HCT116 (cell line): ENCODE results near the gene PRKCQ. TPM values are rescaled to one million over a fixed set of nuclear protein-coding genes. Genes with fewer than 3 reads are reported as not detected.

Experiments used
- ATAC-seq: fragments of 200-7000 bp; cut with Tn5 transposase; 2 replicates; pipeline ENCODE4 v1.9.1; 2020; ENCODE audit warnings: mild to moderate bottlenecking, moderate library complexity
- BruUV-seq: library from RNA; stranded (reverse); fragments of 400-500 nt; replicated peaks from 2 replicates; lab custom pipeline; 2021; lab: Mats Ljungman, UMichigan
- CTCF ChIA-PET: fragments of 300-600 bp; sonication (Branson Sonifier 250); formaldehyde crosslinking; loops from one replicate; lab custom pipeline; 2021; ENCODE audit warnings: antibody characterized with exemption; lab: Charles Lee
- POLR2A ChIA-PET: fragments of 300-600, 350-600 bp; sonication (Branson Sonifier 250); formaldehyde crosslinking; loops from one replicate; lab custom pipeline; 2021; ENCODE audit warnings: antibody characterized with exemption; lab: Charles Lee
- RAD21 ChIA-PET, 2 experiments: fragments of 300-600 bp; sonication (Branson Sonifier 250); formaldehyde crosslinking; loops; one replicate each; lab custom pipeline; 2023; ENCODE audit warnings: low total read pairs in 2 of 2; ENCODE audit not compliant: uncharacterized antibody in 2 of 2, unreplicated experiment in 2 of 2, low non-redundant PET in 1 of 2; lab: Charles Lee
- DNase-seq: peaks from one replicate; pipeline ENCODE4 v3.0.0-alpha.2; 2010; ENCODE audit warnings: low read depth, low spot score
- H2AFZ ChIP-seq: fragments of 200-600 bp; shearing (Covaris generic), sonication (generic); 2 replicates; pipeline ENCODE4 v1.6.1; 2017; ENCODE audit warnings: low read depth, mixed run types, mixed read lengths, antibody characterized with exemption, low read length; ENCODE audit not compliant: poor library complexity, severe bottlenecking
- H3K27ac ChIP-seq: 2 replicates; pipeline ENCODE4 v1.5.1; 2012; ENCODE audit warnings: low read depth, low read length
- H3K27me3 ChIP-seq: fragments of 200-600 bp; sonication (generic); 2 replicates; pipeline ENCODE4 v1.6.1; 2016; ENCODE audit warnings: mixed run types, low read length, mixed read lengths; ENCODE audit not compliant: insufficient read depth
- H3K36me3 ChIP-seq, 2 experiments: fragments of 200-500 bp in 1 of 2; fragments of 200-600 bp in 1 of 2; sonication (Bioruptor generic) in 1 of 2; sonication (generic) in 1 of 2; 2 replicates each; pipeline versions ENCODE4 v1.5.1 to v1.6.1; 2014 to 2016; ENCODE audit warnings: low read length in 2 of 2, inconsistent platforms in 1 of 2, mixed read lengths in 1 of 2, mixed run types in 1 of 2; ENCODE audit not compliant: insufficient read depth in 2 of 2, control insufficient read depth in 1 of 2
- H3K4me1 ChIP-seq, 2 experiments: fragments of 200-600 bp in 1 of 2; sonication (generic) in 1 of 2; 2 replicates each; pipeline versions ENCODE4 v1.5.1 to v1.6.1; 2012 to 2017; ENCODE audit warnings: low read length in 2 of 2, inconsistent platforms in 1 of 2, mild to moderate bottlenecking in 1 of 2, mixed read lengths in 1 of 2, mixed run types in 1 of 2, moderate library complexity in 1 of 2; ENCODE audit not compliant: insufficient read depth in 2 of 2, control insufficient read depth in 1 of 2
- H3K4me2 ChIP-seq: fragments of 200-600 bp; sonication (generic); 2 replicates; pipeline ENCODE4 v1.6.1; 2017; ENCODE audit warnings: mixed run types, low read length, mixed read lengths
- H3K4me3 ChIP-seq, 2 experiments: fragments of 200-600 bp in 1 of 2; sonication (generic) in 1 of 2; replicated peaks in 1 of 2; 2 replicates each; pipeline ENCODE4 v1.5.1; 2011 to 2016; ENCODE audit warnings: low read length in 2 of 2, control low read depth in 1 of 2, low read depth in 1 of 2, mild to moderate bottlenecking in 1 of 2, mixed read lengths in 1 of 2, mixed run types in 1 of 2
- H3K79me2 ChIP-seq: fragments of 200-600 bp; sonication (generic); 2 replicates; pipeline ENCODE4 v1.6.1; 2017; ENCODE audit warnings: mild to moderate bottlenecking, mixed run types, low read length, moderate library complexity, mixed read lengths; ENCODE audit not compliant: insufficient read depth
- H3K9ac ChIP-seq: fragments of 200-600 bp; sonication (generic); 2 replicates; pipeline ENCODE4 v1.6.1; 2016; ENCODE audit warnings: low read length, mixed read lengths
- H3K9me2 ChIP-seq: fragments of 200-600 bp; sonication (generic), shearing (Covaris generic); 2 replicates; pipeline ENCODE4 v1.6.1; 2017; ENCODE audit warnings: mixed run types, mild to moderate bottlenecking, moderate library complexity; ENCODE audit not compliant: insufficient read depth
- H3K9me3 ChIP-seq, 2 experiments: fragments of 200-500 bp in 1 of 2; fragments of 200-600 bp in 1 of 2; sonication (Bioruptor generic) in 1 of 2; sonication (generic) in 1 of 2; 2 replicates each; pipeline ENCODE4 v1.6.1; 2014 to 2017; ENCODE audit warnings: low read length in 2 of 2, mixed read lengths in 2 of 2, inconsistent platforms in 1 of 2, low read depth in 1 of 2, mild to moderate bottlenecking in 1 of 2, mixed run types in 1 of 2, moderate library complexity in 1 of 2; ENCODE audit not compliant: control insufficient read depth in 1 of 2, insufficient read depth in 1 of 2
- H4K20me1 ChIP-seq: fragments of 200-600 bp; sonication (generic), shearing (Covaris generic); 2 replicates; pipeline ENCODE4 v1.6.1; 2017; ENCODE audit warnings: mixed run types, mild to moderate bottlenecking, moderate library complexity; ENCODE audit not compliant: insufficient read depth
- ATF3 ChIP-seq: IDR thresholded peaks from 2 replicates; pipeline ENCODE4 v1.6.1; 2012
- CEBPB ChIP-seq: IDR thresholded peaks from 2 replicates; pipeline ENCODE4 v1.6.1; 2012; ENCODE audit warnings: low read depth
- EGR1 ChIP-seq: IDR thresholded peaks from 2 replicates; pipeline ENCODE4 v1.6.1; 2012; ENCODE audit warnings: low read depth
- EZH2 ChIP-seq: fragments of 200-600 bp; sonication (generic); IDR thresholded peaks from 2 replicates; pipeline ENCODE4 v1.6.1; 2017; ENCODE audit warnings: antibody characterized with exemption, mixed run types
- EZH2phosphoT487 ChIP-seq: fragments of 200-600 bp; IDR thresholded peaks from 2 replicates; pipeline ENCODE4 v1.6.1; 2018; ENCODE audit warnings: antibody characterized with exemption, borderline replicate concordance
- FOSL1 ChIP-seq: IDR thresholded peaks from 2 replicates; pipeline ENCODE4 v1.6.1; 2012; ENCODE audit warnings: low read depth
- MAX ChIP-seq: IDR thresholded peaks from 2 replicates; pipeline ENCODE4 v1.6.1; 2012
- POLR2A ChIP-seq: IDR thresholded peaks from 2 replicates; pipeline ENCODE4 v1.7.0; 2011; ENCODE audit warnings: borderline replicate concordance; ENCODE audit not compliant: insufficient read depth, insufficient read length; ENCODE audit errors: extremely low read depth
- POLR2AphosphoS5 ChIP-seq: IDR thresholded peaks from 2 replicates; pipeline ENCODE4 v1.6.1; 2011; ENCODE audit warnings: mild to moderate bottlenecking, low read depth, low read length, moderate library complexity
- RAD21 ChIP-seq: IDR thresholded peaks from 2 replicates; pipeline ENCODE4 v1.6.1; 2012; ENCODE audit warnings: low read depth, mild to moderate bottlenecking
- SIN3A ChIP-seq: IDR thresholded peaks from 2 replicates; pipeline ENCODE4 v1.6.1; 2012; ENCODE audit warnings: low read depth
- SP1 ChIP-seq: IDR thresholded peaks from 2 replicates; pipeline ENCODE4 v1.6.1; 2012; ENCODE audit warnings: low read depth
- SRF ChIP-seq: IDR thresholded peaks from 2 replicates; pipeline ENCODE4 v1.6.1; 2012; ENCODE audit warnings: low read depth
- YY1 ChIP-seq: IDR thresholded peaks from 2 replicates; pipeline ENCODE4 v1.6.1; 2011; ENCODE audit warnings: low read length, low read depth, moderate library complexity, mild to moderate bottlenecking; ENCODE audit not compliant: insufficient replicate concordance; ENCODE audit errors: extremely low read depth
- ZNF274 ChIP-seq: fragments of 200-500 bp; sonication (Bioruptor generic); IDR thresholded peaks from 2 replicates; pipeline ENCODE4 v1.6.1; 2014; ENCODE audit warnings: mild to moderate bottlenecking, low read depth, low read length, inconsistent platforms
- intact Hi-C: fragments of 100-400 bp; cut with micrococcal nuclease; formaldehyde crosslinking; loops from 2 replicates; pipeline ENCODE4 v1.10.0; 2022
- total RNA-seq: library from RNA; stranded (reverse); gene quantifications from one replicate; pipeline ENCODE4 v1.2.1, GENCODE V29; 2021; ENCODE audit not compliant: unreplicated experiment
- TF ChIP-seq, protein P1 (sequence below): IDR thresholded peaks from 2 replicates; pipeline ENCODE4 v1.6.1; 2011; ENCODE audit warnings: mild to moderate bottlenecking, low read length, moderate library complexity; ENCODE audit not compliant: insufficient replicate concordance; ENCODE audit errors: extremely low read depth
- TF ChIP-seq, protein P2 (sequence below): IDR thresholded peaks from 2 replicates; pipeline ENCODE4 v1.6.1; 2012; ENCODE audit warnings: low read depth
- TF ChIP-seq, protein P3 (sequence below), 3 experiments: fragments of 200-600 bp in 1 of 3; sonication (generic) in 1 of 3; IDR thresholded peaks in 2 of 3; conservative IDR thresholded peaks in 1 of 3; 2 replicates each; pipeline ENCODE4 v1.5.1; 2012 to 2017; ENCODE audit warnings: low read depth in 2 of 3, low read length in 2 of 3, antibody characterized with exemption in 1 of 3, borderline replicate concordance in 1 of 3, control low read depth in 1 of 3, mild to moderate bottlenecking in 1 of 3, mixed read lengths in 1 of 3, mixed run types in 1 of 3, moderate library complexity in 1 of 3; ENCODE audit not compliant: insufficient read depth in 1 of 3

PRKCQ gene
- total RNA-seq, 1 experiment from 2014 or later, result 0.54 TPM

- RAD21 ChIA-PET, result no interaction called here
- no peak for ATAC-seq
- TF ChIP-seq FOSL1, result no peak
- no peak for TF ChIP-seq SRF
- TF ChIP-seq SP1, result no peak
- TF ChIP-seq, protein P1, sequence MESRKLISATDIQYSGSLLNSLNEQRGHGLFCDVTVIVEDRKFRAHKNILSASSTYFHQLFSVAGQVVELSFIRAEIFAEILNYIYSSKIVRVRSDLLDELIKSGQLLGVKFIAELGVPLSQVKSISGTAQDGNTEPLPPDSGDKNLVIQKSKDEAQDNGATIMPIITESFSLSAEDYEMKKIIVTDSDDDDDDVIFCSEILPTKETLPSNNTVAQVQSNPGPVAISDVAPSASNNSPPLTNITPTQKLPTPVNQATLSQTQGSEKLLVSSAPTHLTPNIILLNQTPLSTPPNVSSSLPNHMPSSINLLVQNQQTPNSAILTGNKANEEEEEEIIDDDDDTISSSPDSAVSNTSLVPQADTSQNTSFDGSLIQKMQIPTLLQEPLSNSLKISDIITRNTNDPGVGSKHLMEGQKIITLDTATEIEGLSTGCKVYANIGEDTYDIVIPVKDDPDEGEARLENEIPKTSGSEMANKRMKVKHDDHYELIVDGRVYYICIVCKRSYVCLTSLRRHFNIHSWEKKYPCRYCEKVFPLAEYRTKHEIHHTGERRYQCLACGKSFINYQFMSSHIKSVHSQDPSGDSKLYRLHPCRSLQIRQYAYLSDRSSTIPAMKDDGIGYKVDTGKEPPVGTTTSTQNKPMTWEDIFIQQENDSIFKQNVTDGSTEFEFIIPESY, result no peak
- no peak for TF ChIP-seq RAD21
- TF ChIP-seq POLR2A, result no peak
- no peak for TF ChIP-seq YY1
- TF ChIP-seq, protein P2, sequence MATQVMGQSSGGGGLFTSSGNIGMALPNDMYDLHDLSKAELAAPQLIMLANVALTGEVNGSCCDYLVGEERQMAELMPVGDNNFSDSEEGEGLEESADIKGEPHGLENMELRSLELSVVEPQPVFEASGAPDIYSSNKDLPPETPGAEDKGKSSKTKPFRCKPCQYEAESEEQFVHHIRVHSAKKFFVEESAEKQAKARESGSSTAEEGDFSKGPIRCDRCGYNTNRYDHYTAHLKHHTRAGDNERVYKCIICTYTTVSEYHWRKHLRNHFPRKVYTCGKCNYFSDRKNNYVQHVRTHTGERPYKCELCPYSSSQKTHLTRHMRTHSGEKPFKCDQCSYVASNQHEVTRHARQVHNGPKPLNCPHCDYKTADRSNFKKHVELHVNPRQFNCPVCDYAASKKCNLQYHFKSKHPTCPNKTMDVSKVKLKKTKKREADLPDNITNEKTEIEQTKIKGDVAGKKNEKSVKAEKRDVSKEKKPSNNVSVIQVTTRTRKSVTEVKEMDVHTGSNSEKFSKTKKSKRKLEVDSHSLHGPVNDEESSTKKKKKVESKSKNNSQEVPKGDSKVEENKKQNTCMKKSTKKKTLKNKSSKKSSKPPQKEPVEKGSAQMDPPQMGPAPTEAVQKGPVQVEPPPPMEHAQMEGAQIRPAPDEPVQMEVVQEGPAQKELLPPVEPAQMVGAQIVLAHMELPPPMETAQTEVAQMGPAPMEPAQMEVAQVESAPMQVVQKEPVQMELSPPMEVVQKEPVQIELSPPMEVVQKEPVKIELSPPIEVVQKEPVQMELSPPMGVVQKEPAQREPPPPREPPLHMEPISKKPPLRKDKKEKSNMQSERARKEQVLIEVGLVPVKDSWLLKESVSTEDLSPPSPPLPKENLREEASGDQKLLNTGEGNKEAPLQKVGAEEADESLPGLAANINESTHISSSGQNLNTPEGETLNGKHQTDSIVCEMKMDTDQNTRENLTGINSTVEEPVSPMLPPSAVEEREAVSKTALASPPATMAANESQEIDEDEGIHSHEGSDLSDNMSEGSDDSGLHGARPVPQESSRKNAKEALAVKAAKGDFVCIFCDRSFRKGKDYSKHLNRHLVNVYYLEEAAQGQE, result no peak
- TF ChIP-seq, protein P3, sequence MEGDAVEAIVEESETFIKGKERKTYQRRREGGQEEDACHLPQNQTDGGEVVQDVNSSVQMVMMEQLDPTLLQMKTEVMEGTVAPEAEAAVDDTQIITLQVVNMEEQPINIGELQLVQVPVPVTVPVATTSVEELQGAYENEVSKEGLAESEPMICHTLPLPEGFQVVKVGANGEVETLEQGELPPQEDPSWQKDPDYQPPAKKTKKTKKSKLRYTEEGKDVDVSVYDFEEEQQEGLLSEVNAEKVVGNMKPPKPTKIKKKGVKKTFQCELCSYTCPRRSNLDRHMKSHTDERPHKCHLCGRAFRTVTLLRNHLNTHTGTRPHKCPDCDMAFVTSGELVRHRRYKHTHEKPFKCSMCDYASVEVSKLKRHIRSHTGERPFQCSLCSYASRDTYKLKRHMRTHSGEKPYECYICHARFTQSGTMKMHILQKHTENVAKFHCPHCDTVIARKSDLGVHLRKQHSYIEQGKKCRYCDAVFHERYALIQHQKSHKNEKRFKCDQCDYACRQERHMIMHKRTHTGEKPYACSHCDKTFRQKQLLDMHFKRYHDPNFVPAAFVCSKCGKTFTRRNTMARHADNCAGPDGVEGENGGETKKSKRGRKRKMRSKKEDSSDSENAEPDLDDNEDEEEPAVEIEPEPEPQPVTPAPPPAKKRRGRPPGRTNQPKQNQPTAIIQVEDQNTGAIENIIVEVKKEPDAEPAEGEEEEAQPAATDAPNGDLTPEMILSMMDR (IDR thresholded peaks at IDR 0.05 in 2 of 3, conservative IDR thresholded peaks at IDR 0.05 in 1 of 3; ENCODE audit: borderline replicate concordance in 1 of 3, insufficient read depth in 1 of 3, low read depth in 2 of 3, low read length in 2 of 3), result no peak
- TF ChIP-seq EZH2, result no peak
- no peak for TF ChIP-seq MAX
- TF ChIP-seq ATF3, result no peak
- no peak for TF ChIP-seq EZH2phosphoT487
- TF ChIP-seq ZNF274, result no peak
- no peak for TF ChIP-seq SIN3A
- no peak for TF ChIP-seq CEBPB
- TF ChIP-seq POLR2AphosphoS5, result no peak
- TF ChIP-seq EGR1, result no peak
- TF ChIP-seq, all 23 proteins: peak for 0
- no peak overlapping the region for H3K9ac ChIP-seq
- no TSS peak for BruUV-seq
- no peaks in the 10 kb centered on the region for H3K79me2 ChIP-seq
- CTCF ChIA-PET, result no interaction called here
- intact Hi-C loops, result no loop called here
- H2AFZ ChIP-seq, result no peak overlapping the region
- POLR2A ChIA-PET, result no interaction called here
- no peaks in the 10 kb centered on the region for H4K20me1 ChIP-seq
- H3K4me1 ChIP-seq, result no peaks in the 10 kb centered on the region
- no peak for DNase-seq
- H3K4me3 ChIP-seq, result no peak overlapping the region
- peaks cover 20% of the 10 kb centered on the region for H3K27me3 ChIP-seq
- H3K36me3 ChIP-seq, result no peaks in the 10 kb centered on the region
- no peak overlapping the region for H3K27ac ChIP-seq
- H3K9me3 ChIP-seq, result no peaks in the 10 kb centered on the region
- H3K4me2 ChIP-seq, result no peak overlapping the region
- H3K9me2 ChIP-seq, result no peaks in the 10 kb centered on the region
Observed at GRCh38 chr10:6457376-6457775, 122.7 kb downstream of the PRKCQ start.
